Stimulated activated effector memory CD8-positive, alpha-beta T cell treated with anti-CD3 and anti-CD28 coated beads, Interleukin-12 subunit alpha, Interleukin-12 subunit beta, amount 100 ng/mL, for 72 hours (primary cell): ENCODE measurements around the gene HBP1.
"Not testable (repeated sequence)": the region's sequence is repeated elsewhere in the genome, so short reads cannot be mapped to it uniquely, and the experiment has no call there.

Experiments used
- ATAC-seq: fragments of 150-1000 bp; cut with Tn5 transposase; 2 replicates; pipeline ENCODE4 v1.10.0; 2021
- DNase-seq, 2 donors: peaks; one replicate each; pipeline ENCODE4 v3.0.0; 2021 to 2022; ENCODE audit warnings: low spot score in 2 of 2
- H3K27ac Mint-ChIP-seq: one replicate; pipeline ENCODE4 v1.8.0; 2022; ENCODE audit warnings: mild to moderate bottlenecking, mixed read lengths
- H3K36me3 Mint-ChIP-seq: one replicate; pipeline ENCODE4 v1.8.0; 2022; ENCODE audit warnings: mild to moderate bottlenecking, mixed read lengths
- H3K4me1 Mint-ChIP-seq: one replicate; pipeline ENCODE4 v1.8.0; 2022; ENCODE audit warnings: mixed read lengths
- H3K4me3 Mint-ChIP-seq: one replicate; pipeline ENCODE4 v1.8.0; 2022; ENCODE audit warnings: mild to moderate bottlenecking, mixed read lengths
- H3K9me3 Mint-ChIP-seq: one replicate; pipeline ENCODE4 v1.8.0; 2022; ENCODE audit warnings: mixed read lengths

Gene HBP1

GRCh38 chr7:107147464-107148393 is 21.1 kb upstream of the HBP1 start:
- no peak for DNase-seq
- Mint-ChIP-seq H3K4me3 (no peak overlapping the region), H3K9me3 (no peaks in the 10 kb centered on the region), H3K36me3 (no peaks in the 10 kb centered on the region), H3K4me1 (no peaks in the 10 kb centered on the region), H3K27ac (peak overlapping the region; percentile 34)
- ATAC-seq = peak; percentile 71

DNA sequence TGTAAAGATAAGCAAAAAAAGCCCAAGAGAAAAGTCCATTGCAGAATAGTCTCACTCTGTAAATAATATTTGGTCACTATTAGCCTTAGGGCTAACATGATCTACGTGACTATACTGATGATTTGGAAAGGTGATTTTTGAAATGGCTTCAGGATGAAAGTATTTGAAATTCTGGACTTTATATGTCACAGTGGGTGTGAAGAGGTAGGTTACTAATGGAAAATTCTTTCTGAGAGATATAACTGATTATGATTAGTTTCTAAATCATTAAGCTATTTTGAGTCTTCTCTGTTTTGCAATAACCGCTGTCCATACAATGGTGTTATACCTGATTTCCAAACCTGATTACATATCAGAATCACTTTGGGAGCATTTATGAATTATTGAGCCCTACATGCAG is 20.1 kb upstream of the HBP1 start:
- no peaks in the 10 kb centered on the region for H3K9me3 Mint-ChIP-seq
- DNase-seq (no peak), ATAC-seq (no peak)
- H3K4me1 Mint-ChIP-seq = no peaks in the 10 kb centered on the region
- no peak overlapping the region for H3K4me3 Mint-ChIP-seq
- H3K27ac Mint-ChIP-seq = no peak overlapping the region
- H3K36me3 Mint-ChIP-seq = no peaks in the 10 kb centered on the region

DNA sequence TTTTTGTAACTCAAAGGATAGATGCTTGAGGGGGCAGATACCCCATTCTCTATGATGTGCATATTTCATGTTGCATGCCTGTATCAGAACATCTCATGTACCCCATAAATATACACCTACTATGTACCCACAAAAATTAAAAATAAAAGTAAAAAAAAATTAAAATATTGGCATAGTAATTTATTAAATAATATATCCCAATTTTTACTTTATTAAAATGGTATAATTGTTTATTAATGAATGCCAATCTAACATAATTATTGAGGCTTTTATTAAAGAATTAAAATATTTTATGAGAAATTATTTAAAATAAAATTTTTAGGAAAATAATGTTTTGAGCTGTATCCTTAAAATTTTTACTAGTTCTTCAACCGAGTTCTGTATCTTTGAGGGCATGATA is 18.9 kb upstream of the HBP1 start:
- Mint-ChIP-seq H3K27ac (no peak overlapping the region), H3K9me3 (no peaks in the 10 kb centered on the region), H3K4me1 (no peaks in the 10 kb centered on the region), H3K36me3 (no peaks in the 10 kb centered on the region), H3K4me3 (no peak overlapping the region)
- DNase-seq (no peak), ATAC-seq (no peak)

DNA sequence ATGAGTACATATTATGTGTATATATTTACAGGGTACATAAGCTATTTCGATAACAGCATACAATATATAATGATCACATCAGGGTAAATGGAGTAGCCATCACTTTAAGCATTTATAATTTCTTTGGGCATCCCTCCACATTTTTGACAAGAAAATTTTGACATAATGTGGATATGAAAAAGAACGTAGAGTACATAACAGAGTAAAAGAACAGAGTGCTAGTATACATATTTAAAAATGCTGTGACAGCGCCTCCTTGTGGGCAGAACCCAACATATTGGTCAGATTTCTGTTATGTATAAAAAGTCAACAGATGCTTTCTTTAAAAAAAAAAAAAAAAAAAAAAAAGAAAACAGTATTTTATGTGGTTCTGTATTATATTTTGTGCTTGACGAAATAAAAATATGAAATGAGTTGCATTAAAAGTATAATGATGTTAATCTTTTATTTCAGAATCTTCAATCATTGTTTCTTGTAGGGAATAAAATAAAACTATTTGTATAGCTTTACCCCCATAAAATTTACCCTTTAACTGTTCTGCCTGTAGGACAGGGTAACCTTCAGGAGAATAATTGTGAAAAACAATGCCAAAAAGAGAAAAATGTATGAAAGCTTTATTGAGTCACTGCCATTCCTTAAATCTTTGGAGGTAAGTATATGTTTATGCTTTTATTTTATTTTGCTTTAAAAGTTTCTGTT is 18.3 kb upstream of the HBP1 start:
- peak; percentile 50 to 81 for DNase-seq
- Mint-ChIP-seq H3K4me1 (no peaks in the 10 kb centered on the region), H3K36me3 (no peaks in the 10 kb centered on the region), H3K4me3 (no peak overlapping the region), H3K27ac (no peak overlapping the region), H3K9me3 (no peaks in the 10 kb centered on the region)
- peak; percentile 74 for ATAC-seq

DNA sequence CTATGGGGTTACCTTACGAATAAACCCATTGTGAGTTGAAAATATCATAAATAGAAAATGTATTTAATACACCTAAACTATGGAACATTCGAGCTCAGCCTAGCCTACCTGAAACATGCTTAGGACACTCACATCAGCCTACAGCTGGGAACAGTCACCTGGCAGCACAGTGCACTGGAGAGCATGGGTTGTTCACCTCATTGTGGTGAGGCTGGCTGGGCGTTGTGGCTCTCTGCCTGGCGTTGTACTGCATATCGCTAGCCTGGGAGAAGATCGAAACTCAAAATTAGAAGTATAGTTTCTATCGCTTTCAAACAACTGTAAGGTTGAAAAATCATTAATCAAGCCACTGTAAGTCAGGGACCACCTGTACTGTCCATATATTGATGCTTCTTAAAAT is 17.3 kb upstream of the HBP1 start:
- H3K4me3 Mint-ChIP-seq = no peak overlapping the region
- DNase-seq (no peak), ATAC-seq (no peak)
- no peaks in the 10 kb centered on the region for H3K4me1 Mint-ChIP-seq
- no peak overlapping the region for H3K27ac Mint-ChIP-seq
- H3K9me3 Mint-ChIP-seq = no peaks in the 10 kb centered on the region
- H3K36me3 Mint-ChIP-seq = no peaks in the 10 kb centered on the region

GRCh38 chr7:107152011-107152410 is 16.8 kb upstream of the HBP1 start:
- Mint-ChIP-seq H3K27ac (no peak overlapping the region), H3K9me3 (no peaks in the 10 kb centered on the region), H3K4me3 (no peak overlapping the region), H3K4me1 (no peaks in the 10 kb centered on the region), H3K36me3 (no peaks in the 10 kb centered on the region)
- ATAC-seq (peak; percentile 71), DNase-seq (no peak)

DNA sequence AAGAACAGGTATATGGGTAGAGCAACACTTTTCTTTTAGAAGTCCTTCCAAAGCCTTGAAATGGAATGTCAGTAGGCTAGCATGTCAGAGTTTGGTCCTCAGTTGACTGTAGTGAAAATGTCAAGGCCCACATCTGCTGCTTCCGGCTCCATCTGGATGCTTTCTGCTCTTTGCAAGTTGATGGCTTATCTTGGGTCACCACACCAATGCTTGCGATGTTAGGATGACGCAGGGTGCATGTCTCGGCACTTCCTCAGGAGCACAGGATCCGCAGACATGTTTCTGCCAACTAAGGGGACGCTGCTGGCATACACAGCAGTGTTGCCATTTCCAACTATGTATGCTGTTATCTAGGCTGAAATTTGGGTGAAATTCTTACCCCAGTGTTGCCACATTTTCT is 14.0 kb upstream of the HBP1 start:
- DNase-seq (no peak), ATAC-seq (no peak)
- H3K36me3 Mint-ChIP-seq = no peaks in the 10 kb centered on the region
- H3K4me1 Mint-ChIP-seq = no peaks in the 10 kb centered on the region
- no peak overlapping the region for H3K4me3 Mint-ChIP-seq
- H3K9me3 Mint-ChIP-seq = no peaks in the 10 kb centered on the region
- no peak overlapping the region for H3K27ac Mint-ChIP-seq

DNA sequence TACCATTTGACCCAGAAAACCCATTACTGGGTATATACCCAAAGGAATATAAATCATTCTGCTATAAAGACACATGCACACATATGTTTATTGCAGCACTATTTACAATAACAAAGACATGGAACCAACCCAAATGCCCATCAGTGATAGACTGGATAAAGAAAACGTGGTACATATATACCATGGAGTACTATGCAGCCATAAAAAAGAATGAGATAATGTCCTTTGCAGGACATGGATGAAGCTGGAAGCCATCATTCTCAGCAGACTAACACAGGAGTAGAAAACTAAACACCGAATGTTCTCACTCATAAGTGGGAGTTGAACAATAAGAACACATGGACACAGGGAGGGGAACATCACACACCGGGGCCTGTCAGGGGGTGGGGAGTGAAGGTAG is 13.1 kb upstream of the HBP1 start:
- H3K4me1 Mint-ChIP-seq, H3K4me3 Mint-ChIP-seq, DNase-seq, H3K9me3 Mint-ChIP-seq, ATAC-seq, H3K27ac Mint-ChIP-seq, H3K36me3 Mint-ChIP-seq: not testable (repeated sequence)

- no peak for ATAC-seq
- H3K27ac Mint-ChIP-seq = no peak overlapping the region
- no peaks in the 10 kb centered on the region for H3K9me3 Mint-ChIP-seq
Observed at GRCh38 chr7:107157091-107157490, 11.7 kb upstream of the HBP1 start.

GRCh38 chr7:107158028-107158427 is 10.8 kb upstream of the HBP1 start:
- Mint-ChIP-seq H3K4me1 (no peaks in the 10 kb centered on the region), H3K9me3 (no peaks in the 10 kb centered on the region), H3K36me3 (no peaks in the 10 kb centered on the region), H3K4me3 (no peak overlapping the region), H3K27ac (no peak overlapping the region)
- DNase-seq (no peak), ATAC-seq (no peak)

More at GRCh38 chr7:107157091-107157490, 11.7 kb upstream of the HBP1 start:
- no peak overlapping the region for H3K4me3 Mint-ChIP-seq
- DNase-seq = no peak
- no peaks in the 10 kb centered on the region for H3K4me1 Mint-ChIP-seq
- no peaks in the 10 kb centered on the region for H3K36me3 Mint-ChIP-seq

GRCh38 chr7:107160389-107160788 is 8.4 kb upstream of the HBP1 start:
- DNase-seq (no peak), ATAC-seq (no peak)
- Mint-ChIP-seq H3K36me3 (no peaks in the 10 kb centered on the region), H3K4me1 (no peaks in the 10 kb centered on the region), H3K4me3 (no peak overlapping the region), H3K9me3 (no peaks in the 10 kb centered on the region), H3K27ac (no peak overlapping the region)

DNA sequence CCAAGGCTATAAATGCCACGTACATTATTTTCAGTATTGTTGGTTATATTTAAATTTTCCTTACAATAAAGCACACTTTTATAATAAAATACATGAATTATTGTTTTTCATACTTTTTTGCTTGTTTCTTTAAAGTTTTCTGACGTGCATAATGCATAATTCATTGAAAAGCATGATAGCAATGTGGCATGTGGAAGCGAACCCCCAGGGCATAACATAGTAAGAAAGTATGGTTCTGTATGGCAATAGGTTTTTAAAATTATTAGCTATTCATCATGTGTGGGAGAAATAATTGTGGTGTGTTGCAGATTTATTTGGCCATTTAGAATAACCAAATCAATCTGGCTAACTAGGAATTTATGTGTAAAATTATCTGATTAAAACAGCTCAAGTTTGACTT is 7.4 kb upstream of the HBP1 start:
- Mint-ChIP-seq H3K27ac (no peak overlapping the region), H3K4me1 (no peaks in the 10 kb centered on the region), H3K9me3 (no peaks in the 10 kb centered on the region), H3K4me3 (no peak overlapping the region), H3K36me3 (no peaks in the 10 kb centered on the region)
- ATAC-seq (no peak), DNase-seq (no peak)

DNA sequence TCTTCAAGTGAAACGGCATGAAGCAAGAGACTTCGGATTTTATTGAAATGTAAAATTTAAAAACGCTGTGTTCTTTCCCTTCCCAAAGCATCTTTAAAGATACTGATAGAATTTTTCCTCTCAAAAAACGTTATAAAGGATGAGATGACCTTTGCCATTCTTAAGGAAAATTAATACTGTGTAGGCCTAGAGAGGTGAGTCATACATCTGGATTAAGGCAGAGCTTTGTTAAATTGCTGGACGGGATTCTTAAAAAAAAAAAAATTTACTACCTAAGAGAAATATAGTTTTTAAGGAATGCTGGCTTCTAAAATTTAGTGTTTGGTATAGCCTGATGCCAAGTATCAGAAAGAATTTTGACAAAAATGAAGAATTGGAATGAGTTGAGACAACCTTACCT is 6.3 kb upstream of the HBP1 start:
- no peak for ATAC-seq

DNA sequence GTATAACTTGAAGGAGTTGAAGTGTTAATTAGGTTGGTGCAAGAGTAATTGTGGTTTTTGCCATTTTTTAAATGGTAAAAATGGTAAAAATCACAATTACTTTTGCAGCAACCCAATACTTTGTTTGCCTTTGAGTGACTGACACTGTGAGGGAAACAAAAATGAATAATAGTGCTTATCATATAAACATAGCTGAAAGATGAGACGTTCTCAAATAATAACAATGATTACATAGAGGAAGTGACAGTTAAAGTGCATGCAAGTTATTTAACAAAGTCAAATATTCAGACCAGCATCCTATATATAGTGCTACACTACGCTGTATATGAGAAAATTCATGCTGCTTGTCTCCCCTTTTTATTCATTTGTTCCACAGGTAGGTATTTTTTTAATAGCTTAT is 4.7 kb upstream of the HBP1 start:
- no peak for ATAC-seq
- no peak for DNase-seq
- no peak overlapping the region for H3K4me3 Mint-ChIP-seq
- H3K9me3 Mint-ChIP-seq = no peaks in the 10 kb centered on the region
- peaks cover 15% of the 10 kb centered on the region for H3K36me3 Mint-ChIP-seq
- H3K27ac Mint-ChIP-seq = no peak overlapping the region
- H3K4me1 Mint-ChIP-seq = peaks cover 7% of the 10 kb centered on the region

More for the DNA sequence above, 6.3 kb upstream of the HBP1 start:
- H3K4me3 Mint-ChIP-seq = no peak overlapping the region
- no peak overlapping the region for H3K27ac Mint-ChIP-seq
- no peak for DNase-seq
- H3K36me3 Mint-ChIP-seq = no peaks in the 10 kb centered on the region
- no peaks in the 10 kb centered on the region for H3K4me1 Mint-ChIP-seq
- H3K9me3 Mint-ChIP-seq = no peaks in the 10 kb centered on the region

GRCh38 chr7:107165341-107165740 is 3.5 kb upstream of the HBP1 start:
- Mint-ChIP-seq H3K36me3 (peaks cover 27% of the 10 kb centered on the region), H3K4me1 (peaks cover 7% of the 10 kb centered on the region), H3K27ac (no peak overlapping the region), H3K9me3 (no peaks in the 10 kb centered on the region), H3K4me3 (no peak overlapping the region)
- no peak for ATAC-seq
- DNase-seq = no peak
